ENCODE results near the gene CTNNA2.

The CTNNA2 gene

DNA sequence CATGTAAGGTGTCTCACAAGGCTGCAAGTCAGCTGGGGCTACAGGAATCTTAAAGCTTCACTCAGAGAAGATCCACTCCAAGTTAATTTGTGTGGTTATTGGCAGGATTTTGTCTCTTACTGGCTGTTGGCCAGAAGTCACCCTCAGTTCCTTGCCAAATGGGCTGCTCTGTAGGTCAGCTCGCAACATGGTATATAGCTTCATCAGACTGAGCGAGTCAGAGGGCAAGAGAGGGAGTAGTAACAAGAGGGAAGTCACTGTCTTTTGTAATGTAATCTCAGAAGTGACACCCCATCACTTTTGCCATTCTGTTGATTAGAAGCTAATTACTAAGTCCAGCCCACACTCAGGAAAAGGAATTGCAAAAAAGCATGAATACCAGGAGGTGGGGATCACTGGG is 672.2 kb downstream of the CTNNA2 start:
- DNase-seq (ENCODE audit: extremely low spot score) = no peak
- ChIA-PET POLR2A (no interaction called here), CTCF (no interaction called here)
- TF ChIP-seq, protein P1, sequence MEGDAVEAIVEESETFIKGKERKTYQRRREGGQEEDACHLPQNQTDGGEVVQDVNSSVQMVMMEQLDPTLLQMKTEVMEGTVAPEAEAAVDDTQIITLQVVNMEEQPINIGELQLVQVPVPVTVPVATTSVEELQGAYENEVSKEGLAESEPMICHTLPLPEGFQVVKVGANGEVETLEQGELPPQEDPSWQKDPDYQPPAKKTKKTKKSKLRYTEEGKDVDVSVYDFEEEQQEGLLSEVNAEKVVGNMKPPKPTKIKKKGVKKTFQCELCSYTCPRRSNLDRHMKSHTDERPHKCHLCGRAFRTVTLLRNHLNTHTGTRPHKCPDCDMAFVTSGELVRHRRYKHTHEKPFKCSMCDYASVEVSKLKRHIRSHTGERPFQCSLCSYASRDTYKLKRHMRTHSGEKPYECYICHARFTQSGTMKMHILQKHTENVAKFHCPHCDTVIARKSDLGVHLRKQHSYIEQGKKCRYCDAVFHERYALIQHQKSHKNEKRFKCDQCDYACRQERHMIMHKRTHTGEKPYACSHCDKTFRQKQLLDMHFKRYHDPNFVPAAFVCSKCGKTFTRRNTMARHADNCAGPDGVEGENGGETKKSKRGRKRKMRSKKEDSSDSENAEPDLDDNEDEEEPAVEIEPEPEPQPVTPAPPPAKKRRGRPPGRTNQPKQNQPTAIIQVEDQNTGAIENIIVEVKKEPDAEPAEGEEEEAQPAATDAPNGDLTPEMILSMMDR (IDR thresholded peaks at IDR 0.05; ENCODE audit: control extremely low read depth, extremely low read depth, low read depth, missing control alignments) = no peak

DNA sequence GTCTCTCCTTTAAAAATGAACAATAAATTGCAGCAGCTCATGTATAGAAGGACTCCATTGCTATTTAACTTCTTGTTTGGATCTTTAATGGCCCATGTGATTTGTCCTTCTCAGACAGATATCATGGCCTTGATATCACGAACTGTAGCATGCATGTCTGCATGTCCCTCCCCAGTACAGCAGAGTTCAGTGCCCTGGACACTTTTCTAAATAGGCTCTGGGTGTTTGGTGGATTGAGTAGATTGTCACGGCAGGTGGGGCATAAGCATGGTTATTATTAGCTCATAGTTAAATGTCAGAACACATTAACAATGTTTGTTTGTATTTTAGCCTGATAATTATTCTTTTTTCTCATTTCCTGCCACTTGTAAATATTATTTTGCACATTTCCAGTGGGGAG is 673.4 kb downstream of the CTNNA2 start:
- TF ChIP-seq, protein P1 (IDR thresholded peaks at IDR 0.05; ENCODE audit: control extremely low read depth, extremely low read depth, low read depth, missing control alignments) = no peak
- ChIA-PET POLR2A (no interaction called here), CTCF (no interaction called here)
- no peak for DNase-seq (ENCODE audit: extremely low spot score)

DNA sequence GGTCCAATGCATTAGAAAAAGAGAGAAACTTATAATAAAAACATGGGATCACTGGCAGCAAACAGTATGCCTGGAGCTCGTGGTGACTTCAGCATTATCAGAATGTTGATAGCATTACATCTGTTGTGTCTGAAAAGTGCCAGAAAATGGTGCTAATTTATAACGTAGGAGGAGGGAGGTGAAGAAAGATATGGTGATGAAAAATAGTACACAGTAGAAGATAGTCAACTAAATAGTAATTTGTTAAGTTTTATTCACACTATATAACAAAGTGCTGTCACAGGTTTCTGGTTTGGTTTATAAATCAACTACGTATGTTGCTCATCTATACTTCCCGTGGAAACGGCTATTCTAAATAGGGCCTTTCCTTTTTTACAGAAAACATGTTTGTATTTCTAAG is 674.3 kb downstream of the CTNNA2 start:
- ChIA-PET CTCF (no interaction called here), POLR2A (no interaction called here)
- TF ChIP-seq, protein P1 (IDR thresholded peaks at IDR 0.05; ENCODE audit: control extremely low read depth, extremely low read depth, low read depth, missing control alignments) = no peak
- DNase-seq (ENCODE audit: extremely low spot score) = no peak

DNA sequence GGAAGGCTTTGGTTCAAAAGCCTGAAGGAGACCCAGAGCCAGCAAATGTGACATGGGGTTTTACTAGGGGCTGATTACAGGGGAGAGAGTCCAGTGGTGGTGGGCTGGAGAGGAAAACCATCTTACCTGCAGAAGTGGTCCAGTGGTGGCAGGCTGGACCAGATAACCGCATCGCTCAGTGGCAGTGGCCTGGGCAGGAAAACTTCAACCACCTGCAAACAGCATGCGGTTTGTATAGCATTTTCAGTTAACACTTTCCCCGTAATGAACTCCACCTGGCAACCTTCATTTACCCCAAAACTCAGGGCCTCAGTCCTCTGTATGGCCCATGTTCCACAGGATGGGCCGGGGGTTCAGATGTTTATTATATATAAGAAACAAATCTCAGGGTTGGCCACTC is 677.3 kb downstream of the CTNNA2 start:
- ChIA-PET POLR2A (no interaction called here), CTCF (interaction anchor here (1.8 kb wide), 1 partner anchor 48 kb away, joined by 5 read pairs; no protein-coding TSS in a partner anchor)
- TF ChIP-seq, protein P1 (IDR thresholded peaks at IDR 0.05; ENCODE audit: control extremely low read depth, extremely low read depth, low read depth, missing control alignments) = no peak
- DNase-seq (ENCODE audit: extremely low spot score) = no peak

DNA sequence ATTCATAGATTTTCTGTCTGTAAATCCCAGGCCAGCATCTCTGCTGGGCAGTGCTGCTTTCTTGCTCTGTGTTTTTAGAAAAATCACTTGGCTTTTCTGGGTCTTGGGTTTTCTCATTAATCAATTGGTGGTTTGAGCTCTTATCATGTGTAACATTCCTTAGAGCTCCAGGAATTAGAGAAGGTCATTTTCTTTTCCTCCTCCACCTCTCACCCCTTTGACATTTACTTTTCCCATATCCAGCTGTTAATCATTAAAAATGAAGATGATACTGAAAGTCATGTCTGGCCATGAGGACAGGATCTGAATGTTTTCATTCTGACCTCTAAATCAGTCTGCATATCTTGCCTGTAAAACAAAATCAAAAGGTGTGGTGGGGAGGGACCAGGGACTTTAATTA is 680.7 kb downstream of the CTNNA2 start:
- no peak for DNase-seq (ENCODE audit: extremely low spot score)
- POLR2A ChIA-PET = no interaction called here
- TF ChIP-seq, protein P1 (IDR thresholded peaks at IDR 0.05; ENCODE audit: control extremely low read depth, extremely low read depth, low read depth, missing control alignments) = no peak
- CTCF ChIA-PET = interaction anchor here (1.0 kb wide), 1 partner anchor 11 kb away, joined by 3 read pairs; no protein-coding TSS in a partner anchor

DNA sequence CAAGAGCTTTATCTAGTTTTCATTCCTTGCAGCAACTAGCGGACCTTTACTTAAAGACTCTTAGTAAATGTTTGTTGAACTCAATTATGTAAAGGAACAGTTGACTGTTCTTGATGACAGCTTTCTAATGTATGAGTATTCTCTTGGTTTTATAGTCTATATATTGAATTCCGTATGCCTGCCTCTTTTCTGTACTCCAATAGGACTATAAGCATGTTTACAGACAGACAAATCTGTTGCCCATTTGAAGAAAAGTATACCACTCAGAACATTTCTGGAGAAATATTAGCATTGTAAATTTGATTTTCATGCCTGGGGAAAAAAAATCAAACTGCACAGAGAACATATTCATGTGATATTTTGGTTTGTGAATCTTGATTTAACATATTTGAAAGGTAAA is 682.2 kb downstream of the CTNNA2 start:
- no peak for DNase-seq (ENCODE audit: extremely low spot score)
- ChIA-PET CTCF (interaction anchor here (1.4 kb wide), 1 partner anchor 23 kb away, joined by 3 read pairs; no protein-coding TSS in a partner anchor), POLR2A (no interaction called here)
- TF ChIP-seq, protein P1 (IDR thresholded peaks at IDR 0.05; ENCODE audit: control extremely low read depth, extremely low read depth, low read depth, missing control alignments) = no peak

DNA sequence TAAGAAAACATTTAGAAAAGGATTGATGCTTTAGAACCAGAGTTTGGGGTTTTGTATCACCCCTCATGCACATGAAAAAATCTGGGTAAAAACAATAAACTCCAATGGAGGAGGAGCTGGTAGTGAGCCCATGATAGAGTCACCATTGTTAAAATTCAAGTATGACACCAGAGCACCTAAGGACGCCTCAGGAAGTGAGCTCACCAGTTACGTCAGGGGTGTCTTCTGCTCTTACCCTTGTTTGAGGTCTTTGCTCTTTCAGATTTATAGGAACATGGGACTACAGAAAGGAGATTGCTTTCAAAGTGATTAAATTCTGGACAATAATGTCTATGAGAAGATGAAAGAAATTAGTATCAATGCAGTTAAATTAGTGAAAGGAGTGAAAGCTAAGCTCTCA is 685.2 kb downstream of the CTNNA2 start:
- no peak for DNase-seq (ENCODE audit: extremely low spot score)
- POLR2A ChIA-PET = no interaction called here
- TF ChIP-seq, protein P1 (IDR thresholded peaks at IDR 0.05; ENCODE audit: control extremely low read depth, extremely low read depth, low read depth, missing control alignments) = no peak
- CTCF ChIA-PET = no interaction called here
